PC-9 (cell line): Measurements from ENCODE around the gene SAMM50. TPM values are rescaled to one million over a fixed set of nuclear protein-coding genes. Genes with fewer than 3 reads are reported as not detected.

Experiments used
- BruUV-seq: library from RNA; stranded (reverse); fragments of 400-500 nt; replicated peaks from 2 replicates; lab custom pipeline; 2021; lab: Mats Ljungman, UMichigan
- CTCF ChIA-PET: fragments of 300-600 bp; sonication (Branson Sonifier 250); formaldehyde crosslinking; loops from one replicate; lab custom pipeline; 2022; ENCODE audit warnings: antibody characterized with exemption; lab: Charles Lee
- POLR2A ChIA-PET: fragments of 300-600 bp; sonication (Branson Sonifier 250); formaldehyde crosslinking; loops from one replicate; lab custom pipeline; 2022; ENCODE audit warnings: antibody characterized with exemption; ENCODE audit not compliant: unreplicated experiment; lab: Charles Lee
- DNase-seq, 2 experiments: peaks; one replicate each; pipeline versions ENCODE4 v3.0.0 to v3.0.0-alpha.2; 2015 to 2022; ENCODE audit warnings: mixed read lengths in 1 of 2
- H2AFZ ChIP-seq: fragments of 200-600 bp; sonication (generic); 2 replicates; pipeline ENCODE4 v1.8.1; 2017; ENCODE audit warnings: antibody characterized with exemption
- H3F3A ChIP-seq: fragments of 200-600 bp; sonication (generic); 2 replicates; pipeline ENCODE4 v1.8.1; 2017; ENCODE audit warnings: antibody characterized with exemption, mild to moderate bottlenecking, low read depth; ENCODE audit not compliant: insufficient read depth
- H3K27ac ChIP-seq: fragments of 200-600 bp; sonication (generic); 2 replicates; pipeline ENCODE4 v1.6.1; 2016; ENCODE audit warnings: mixed run types
- H3K27me3 ChIP-seq: fragments of 200-600 bp; sonication (generic); 2 replicates; pipeline ENCODE4 v1.6.1; 2016; ENCODE audit warnings: low read depth, mixed run types; ENCODE audit not compliant: insufficient read depth
- H3K36me3 ChIP-seq: fragments of 200-600 bp; sonication (generic); 2 replicates; pipeline ENCODE4 v1.6.1; 2016; ENCODE audit warnings: low read depth, mixed run types
- H3K4me1 ChIP-seq: fragments of 200-600 bp; sonication (generic); replicated peaks from 2 replicates; pipeline ENCODE4 v1.6.1; 2016; ENCODE audit warnings: mixed run types; ENCODE audit not compliant: insufficient read depth
- H3K4me2 ChIP-seq: fragments of 200-600 bp; sonication (generic); 2 replicates; pipeline ENCODE4 v1.6.1; 2017; ENCODE audit warnings: mixed run types
- H3K4me3 ChIP-seq: fragments of 200-600 bp; sonication (generic); 2 replicates; pipeline ENCODE4 v1.6.1; 2016; ENCODE audit warnings: mixed run types
- H3K79me2 ChIP-seq: fragments of 200-600 bp; sonication (generic); 2 replicates; pipeline ENCODE4 v1.6.1; 2017; ENCODE audit warnings: low read depth, mixed run types
- H3K9me2 ChIP-seq: fragments of 200-600 bp; sonication (generic); 2 replicates; pipeline ENCODE4 v1.8.1; 2017; ENCODE audit warnings: mild to moderate bottlenecking; ENCODE audit not compliant: insufficient read depth
- H3K9me3 ChIP-seq: fragments of 200-600 bp; sonication (generic); 2 replicates; pipeline ENCODE4 v1.8.1; 2016; ENCODE audit warnings: low read depth; ENCODE audit not compliant: insufficient read depth
- H4K20me1 ChIP-seq: fragments of 200-600 bp; sonication (generic); 2 replicates; pipeline ENCODE4 v1.8.1; 2017; ENCODE audit not compliant: insufficient read depth
- EZH2 ChIP-seq: fragments of 200-600 bp; sonication (generic); IDR thresholded peaks from 2 replicates; pipeline ENCODE4 v1.8.0; 2017; ENCODE audit warnings: antibody characterized with exemption, low read depth
- intact Hi-C: fragments of 100-400 bp; cut with micrococcal nuclease; formaldehyde crosslinking; loops from one replicate; pipeline ENCODE4 v1.10.0; 2022; ENCODE audit not compliant: unreplicated experiment
- total RNA-seq: library from RNA; stranded (reverse); gene quantifications from 2 replicates; pipeline ENCODE4 v1.2.3, GENCODE V29; 2021
- TF ChIP-seq, protein P1 (sequence below): fragments of 200-600 bp; sonication (generic); conservative IDR thresholded peaks from 2 replicates; pipeline ENCODE4 v1.6.1; 2017; ENCODE audit warnings: mixed run types, antibody characterized with exemption, mild to moderate bottlenecking, moderate library complexity

SAMM50 gene
- total RNA-seq, 1 experiment from 2014 or later: 73.9 TPM

DNA sequence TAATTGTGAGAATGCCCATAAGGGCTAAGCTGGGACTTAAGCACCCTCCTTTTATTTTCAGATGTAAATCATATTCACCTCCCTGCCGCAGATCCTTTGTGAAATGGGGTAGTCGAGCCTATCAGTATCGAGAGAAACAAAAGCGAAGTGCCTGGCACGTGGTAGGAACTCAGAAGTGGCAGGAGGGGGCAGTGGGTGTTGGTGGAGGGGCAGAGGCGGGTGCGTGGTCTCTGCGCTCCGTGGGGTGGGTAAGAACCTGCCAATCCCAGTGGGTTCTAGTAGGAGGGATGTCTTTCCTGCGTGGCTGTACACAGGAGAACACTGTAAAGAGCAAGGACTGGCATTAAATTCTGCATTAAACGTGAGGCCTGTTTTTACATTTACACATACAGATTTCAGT, 47.1 kb downstream of the SAMM50 start:
- H3K9me3 ChIP-seq: no peaks in the 10 kb centered on the region
- H3K4me2 ChIP-seq: no peak overlapping the region
- no TSS peak for BruUV-seq
- 0 out of 2 replicates have a peak, but pooled peaks cover 3% of the 10 kb centered on the region for H4K20me1 ChIP-seq
- no peak overlapping the region for H3K27ac ChIP-seq
- no peak for DNase-seq
- H3K4me1 ChIP-seq: no peaks in the 10 kb centered on the region
- no peak overlapping the region for H2AFZ ChIP-seq
- no peaks in the 10 kb centered on the region for H3F3A ChIP-seq
- no peak overlapping the region for H3K4me3 ChIP-seq
- H3K27me3 ChIP-seq: no peaks in the 10 kb centered on the region
- intact Hi-C loops: no loop called here
- no peaks in the 10 kb centered on the region for H3K9me2 ChIP-seq
- POLR2A ChIA-PET: no interaction called here
- H3K36me3 ChIP-seq: no peaks in the 10 kb centered on the region
- CTCF ChIA-PET: no interaction called here
- TF ChIP-seq EZH2: no peak
- TF ChIP-seq, protein P1, sequence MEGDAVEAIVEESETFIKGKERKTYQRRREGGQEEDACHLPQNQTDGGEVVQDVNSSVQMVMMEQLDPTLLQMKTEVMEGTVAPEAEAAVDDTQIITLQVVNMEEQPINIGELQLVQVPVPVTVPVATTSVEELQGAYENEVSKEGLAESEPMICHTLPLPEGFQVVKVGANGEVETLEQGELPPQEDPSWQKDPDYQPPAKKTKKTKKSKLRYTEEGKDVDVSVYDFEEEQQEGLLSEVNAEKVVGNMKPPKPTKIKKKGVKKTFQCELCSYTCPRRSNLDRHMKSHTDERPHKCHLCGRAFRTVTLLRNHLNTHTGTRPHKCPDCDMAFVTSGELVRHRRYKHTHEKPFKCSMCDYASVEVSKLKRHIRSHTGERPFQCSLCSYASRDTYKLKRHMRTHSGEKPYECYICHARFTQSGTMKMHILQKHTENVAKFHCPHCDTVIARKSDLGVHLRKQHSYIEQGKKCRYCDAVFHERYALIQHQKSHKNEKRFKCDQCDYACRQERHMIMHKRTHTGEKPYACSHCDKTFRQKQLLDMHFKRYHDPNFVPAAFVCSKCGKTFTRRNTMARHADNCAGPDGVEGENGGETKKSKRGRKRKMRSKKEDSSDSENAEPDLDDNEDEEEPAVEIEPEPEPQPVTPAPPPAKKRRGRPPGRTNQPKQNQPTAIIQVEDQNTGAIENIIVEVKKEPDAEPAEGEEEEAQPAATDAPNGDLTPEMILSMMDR: no peak
- H3K79me2 ChIP-seq: no peaks in the 10 kb centered on the region

DNA sequence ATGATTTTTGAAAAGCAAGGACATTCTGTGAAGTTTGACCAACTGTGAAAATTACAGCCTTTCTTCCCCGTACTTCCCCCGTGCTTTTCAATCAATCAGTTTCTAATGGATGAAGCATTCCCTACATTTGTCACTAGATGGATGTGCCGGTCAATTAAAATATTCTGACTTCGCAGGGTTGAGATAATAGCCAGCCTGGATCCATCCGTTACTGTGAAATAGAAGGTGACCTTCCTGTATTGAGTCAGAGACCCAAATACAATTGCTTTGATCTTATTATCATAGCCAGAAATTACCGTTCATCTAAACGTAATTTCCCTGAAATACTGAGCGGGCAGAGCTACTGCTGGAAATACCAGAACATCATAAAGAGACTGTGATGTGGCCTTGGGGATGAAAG, 47.8 kb downstream of the SAMM50 start:
- no peaks in the 10 kb centered on the region for H3K79me2 ChIP-seq
- intact Hi-C loops: no loop called here
- no peaks in the 10 kb centered on the region for H3K27me3 ChIP-seq
- H3K4me3 ChIP-seq: no peak overlapping the region
- no peak for DNase-seq
- TF ChIP-seq, protein P1: no peak
- no peak for TF ChIP-seq EZH2
- H4K20me1 ChIP-seq: 0 out of 2 replicates have a peak, but pooled peaks cover 3% of the 10 kb centered on the region
- no peak overlapping the region for H2AFZ ChIP-seq
- no peak overlapping the region for H3K4me2 ChIP-seq
- H3K9me2 ChIP-seq: no peaks in the 10 kb centered on the region
- no peaks in the 10 kb centered on the region for H3K9me3 ChIP-seq
- BruUV-seq: no TSS peak
- H3K4me1 ChIP-seq: no peaks in the 10 kb centered on the region
- H3F3A ChIP-seq: no peaks in the 10 kb centered on the region
- H3K36me3 ChIP-seq: no peaks in the 10 kb centered on the region
- POLR2A ChIA-PET: no interaction called here
- CTCF ChIA-PET: no interaction called here
- H3K27ac ChIP-seq: no peak overlapping the region

DNA sequence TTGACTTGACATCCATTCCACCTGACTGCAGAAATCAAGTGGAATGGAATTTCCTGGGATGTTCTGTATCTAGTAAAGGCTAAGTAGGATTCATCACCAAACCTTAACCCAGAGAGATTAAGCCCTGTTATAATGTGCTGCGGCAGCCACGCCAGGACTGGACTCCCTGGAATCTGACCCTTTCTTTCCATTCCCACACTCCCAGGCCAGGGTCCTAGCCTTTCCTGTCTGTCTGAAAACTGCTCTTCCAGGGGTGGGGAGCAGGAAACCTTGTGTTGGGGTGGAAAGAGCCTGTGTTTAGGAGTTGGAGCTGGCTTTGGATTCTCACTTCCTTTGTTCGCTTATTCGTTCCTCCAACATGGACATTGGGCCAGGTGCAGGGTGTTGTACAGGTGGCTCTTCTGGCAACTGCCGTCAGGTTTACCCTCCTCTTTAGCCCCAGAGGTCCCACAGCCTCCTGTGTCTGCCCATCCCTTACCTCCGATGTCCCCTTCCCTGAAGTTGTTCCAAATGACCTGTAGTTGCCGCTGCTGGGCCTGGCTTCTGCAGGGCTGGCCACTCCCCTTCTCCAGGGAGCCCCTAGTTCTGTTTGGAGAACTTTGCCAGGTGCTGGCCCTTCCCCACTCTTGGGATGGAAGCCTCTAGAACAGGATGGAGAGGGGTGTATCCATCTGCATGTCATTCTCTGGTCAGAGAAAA, 48.3 kb downstream of the SAMM50 start:
- Histone ChIP-seq H3K27ac (no peak overlapping the region), H3K9me3 (no peaks in the 10 kb centered on the region), H3K79me2 (no peaks in the 10 kb centered on the region), H3K4me3 (no peak overlapping the region), H3K9me2 (no peaks in the 10 kb centered on the region), H3K36me3 (no peaks in the 10 kb centered on the region), H3F3A (no peaks in the 10 kb centered on the region), H3K4me1 (no peaks in the 10 kb centered on the region), H3K4me2 (no peak overlapping the region), H4K20me1 (0 out of 2 replicates have a peak, but pooled peaks cover 3% of the 10 kb centered on the region), H2AFZ (no peak overlapping the region), H3K27me3 (no peaks in the 10 kb centered on the region)
- TF ChIP-seq EZH2: no peak
- TF ChIP-seq, protein P1: no peak
- ChIA-PET POLR2A (interaction anchor here (0.7 kb wide), 1 partner anchor 568 kb away, joined by 3 read pairs; no protein-coding TSS in a partner anchor), CTCF (no interaction called here)
- intact Hi-C loops: no loop called here
- DNase-seq: no peak
- no TSS peak for BruUV-seq
